Stimulated activated naive CD8-positive, alpha-beta T cell treated with anti-CD3 and anti-CD28 coated beads, Interleukin-15, Interleukin-2, amounts not matched to agents 100 ng/mL and 50 ng/mL, for 24 hours (primary cell): ENCODE measurements around the gene ACAP2.
"Not testable (repeated sequence)": the region's sequence is repeated elsewhere in the genome, so short reads cannot be mapped to it uniquely, and the experiment has no call there.

Experiments
- H3K27ac Mint-ChIP-seq: one replicate; pipeline ENCODE4 v1.8.0; 2021; ENCODE audit warnings: mild to moderate bottlenecking, mixed read lengths
- H3K27me3 Mint-ChIP-seq: one replicate; pipeline ENCODE4 v1.8.0; 2021; ENCODE audit warnings: mixed read lengths
- H3K36me3 Mint-ChIP-seq: one replicate; pipeline ENCODE4 v1.8.0; 2021; ENCODE audit warnings: low read depth, mixed read lengths
- H3K4me1 Mint-ChIP-seq: one replicate; pipeline ENCODE4 v1.8.0; 2021; ENCODE audit warnings: low read depth, mixed read lengths
- H3K4me3 Mint-ChIP-seq: one replicate; pipeline ENCODE4 v1.8.0; 2021; ENCODE audit warnings: mild to moderate bottlenecking, mixed read lengths
- H3K9me3 Mint-ChIP-seq: one replicate; pipeline ENCODE4 v1.8.0; 2021; ENCODE audit warnings: mixed read lengths

Gene ACAP2

GRCh38 chr3:195385526-195385925 lies 57.3 kb downstream of the ACAP2 start:
- Mint-ChIP-seq H3K9me3 (no peaks in the 10 kb centered on the region), H3K36me3 (peaks cover 20% of the 10 kb centered on the region), H3K4me3 (no peak overlapping the region), H3K27ac (no peak overlapping the region), H3K27me3 (no peaks in the 10 kb centered on the region), H3K4me1 (peaks cover 14% of the 10 kb centered on the region)

- Mint-ChIP-seq H3K4me1 (peaks cover 14% of the 10 kb centered on the region), H3K36me3 (peaks cover 22% of the 10 kb centered on the region), H3K4me3 (no peak overlapping the region), H3K9me3 (no peaks in the 10 kb centered on the region), H3K27ac (no peak overlapping the region), H3K27me3 (no peaks in the 10 kb centered on the region)
These were observed 57.9 kb downstream of the ACAP2 start for GRCh38 chr3:195384952-195385351.

DNA sequence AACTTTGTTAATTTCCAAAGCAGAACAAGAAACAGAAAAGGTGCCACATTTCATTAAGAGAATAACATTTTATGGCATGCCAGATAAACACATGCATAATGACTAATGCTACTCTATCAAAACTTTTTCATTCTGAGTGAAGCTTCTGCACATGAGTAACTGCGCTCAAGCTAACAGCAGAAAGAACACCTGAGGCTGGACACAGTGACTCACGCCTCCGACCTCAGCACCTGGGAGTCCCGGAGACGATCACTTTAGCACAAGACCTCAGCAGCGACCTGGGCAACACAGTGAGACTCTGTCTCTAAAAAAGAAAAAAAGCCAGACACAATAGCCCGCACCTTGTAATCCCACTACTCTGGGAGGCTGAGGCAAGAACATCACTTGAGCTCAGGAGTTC lies 70.6 kb downstream of the ACAP2 start:
- H3K27me3 Mint-ChIP-seq: no peaks in the 10 kb centered on the region
- H3K4me1 Mint-ChIP-seq: peaks cover 5% of the 10 kb centered on the region
- H3K36me3 Mint-ChIP-seq: peaks cover 45% of the 10 kb centered on the region
- H3K27ac Mint-ChIP-seq: no peak overlapping the region
- H3K9me3 Mint-ChIP-seq: no peaks in the 10 kb centered on the region
- no peak overlapping the region for H3K4me3 Mint-ChIP-seq

DNA sequence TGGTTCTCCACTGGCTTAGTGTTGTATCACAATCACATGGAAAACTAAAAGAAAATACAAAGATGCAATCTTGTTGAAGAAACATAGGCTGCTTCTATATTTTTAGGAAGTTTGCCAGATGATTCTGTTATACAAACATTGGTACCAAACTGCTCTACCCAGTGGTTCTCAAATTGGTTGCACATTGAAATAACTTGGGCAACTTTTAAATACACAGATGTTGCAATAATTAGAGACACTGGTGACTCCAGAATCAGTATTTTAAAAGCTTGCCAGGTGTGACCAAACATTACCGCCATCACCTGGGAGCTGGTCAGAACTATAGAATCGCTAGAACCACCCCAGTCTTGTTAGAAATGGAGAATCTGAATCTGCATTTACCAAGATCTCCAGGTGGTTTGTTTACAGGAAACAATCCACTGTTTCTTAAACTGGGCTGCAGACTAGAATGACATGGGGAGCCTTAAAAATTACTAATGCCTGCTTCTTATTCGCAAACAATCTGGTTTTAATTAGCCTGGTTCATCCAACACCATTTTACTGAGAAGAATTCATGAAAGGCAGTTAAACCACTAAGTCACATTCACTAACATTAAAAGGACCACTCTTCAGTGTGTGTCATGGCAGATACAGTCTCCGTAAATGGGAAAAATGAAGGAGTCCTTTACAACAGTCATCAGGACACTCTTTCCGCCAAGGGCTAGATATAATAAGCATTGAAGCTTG lies 76.5 kb downstream of the ACAP2 start:
- no peak overlapping the region for H3K27ac Mint-ChIP-seq
- H3K27me3 Mint-ChIP-seq: no peaks in the 10 kb centered on the region
- no peaks in the 10 kb centered on the region for H3K9me3 Mint-ChIP-seq
- peaks cover 15% of the 10 kb centered on the region for H3K4me1 Mint-ChIP-seq
- H3K36me3 Mint-ChIP-seq: peaks cover 39% of the 10 kb centered on the region
- no peak overlapping the region for H3K4me3 Mint-ChIP-seq

GRCh38 chr3:195365371-195365770 lies 77.4 kb downstream of the ACAP2 start:
- Mint-ChIP-seq H3K9me3 (no peaks in the 10 kb centered on the region), H3K4me1 (peaks cover 22% of the 10 kb centered on the region), H3K27ac (no peak overlapping the region), H3K4me3 (no peak overlapping the region), H3K36me3 (peaks cover 32% of the 10 kb centered on the region), H3K27me3 (no peaks in the 10 kb centered on the region)

- peaks cover 46% of the 10 kb centered on the region for H3K4me1 Mint-ChIP-seq
- H3K4me3 Mint-ChIP-seq, H3K27ac Mint-ChIP-seq, H3K9me3 Mint-ChIP-seq, H3K27me3 Mint-ChIP-seq: not testable (repeated sequence)
- peaks cover 26% of the 10 kb centered on the region for H3K36me3 Mint-ChIP-seq
These were observed 85.0 kb downstream of the ACAP2 start for GRCh38 chr3:195357797-195358196.

DNA sequence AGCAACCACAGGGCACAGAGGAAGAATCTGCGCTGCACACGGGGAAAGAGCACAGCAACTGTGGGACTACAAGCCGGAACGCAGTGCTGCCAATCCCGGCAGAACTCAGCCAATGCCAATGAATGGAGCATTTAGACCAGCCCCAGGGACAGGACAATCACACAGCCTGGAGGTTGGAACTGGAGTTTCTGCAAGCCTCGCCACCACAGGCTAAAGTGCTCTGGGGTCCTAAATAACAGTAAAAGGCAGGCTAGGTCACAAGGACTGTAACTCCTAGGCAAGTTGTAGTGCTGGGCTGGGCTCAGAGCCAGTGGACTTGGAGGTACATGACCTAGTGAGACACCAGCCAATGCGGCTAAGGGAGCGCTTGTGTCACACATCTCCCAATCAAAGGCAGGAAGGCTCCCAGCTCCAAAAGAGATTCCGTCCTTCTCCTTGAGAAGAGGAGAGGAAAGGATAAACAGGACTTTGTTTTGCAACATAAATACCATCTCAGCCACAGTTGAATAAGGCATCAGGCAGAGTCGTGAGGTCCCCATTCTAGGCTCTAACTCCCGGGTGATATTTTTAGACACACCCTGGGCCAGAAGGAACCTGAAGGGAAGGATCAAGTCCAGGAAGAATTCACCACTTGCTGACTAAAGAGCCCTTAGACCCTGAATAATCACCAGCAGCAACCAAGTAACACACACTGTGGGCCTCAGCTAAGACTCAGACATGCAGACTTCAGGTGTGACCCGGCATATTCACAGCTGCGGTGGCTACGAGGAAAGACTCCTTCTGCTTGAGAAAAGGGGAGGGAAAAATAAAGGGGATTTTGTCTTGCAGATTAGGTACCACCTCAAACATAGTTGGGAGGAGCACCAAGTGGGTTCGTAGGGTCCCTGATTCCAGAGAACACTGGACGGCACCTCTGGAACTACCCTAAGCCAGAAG lies 86.4 kb downstream of the ACAP2 start:
- peaks cover 20% of the 10 kb centered on the region for H3K36me3 Mint-ChIP-seq

DNA sequence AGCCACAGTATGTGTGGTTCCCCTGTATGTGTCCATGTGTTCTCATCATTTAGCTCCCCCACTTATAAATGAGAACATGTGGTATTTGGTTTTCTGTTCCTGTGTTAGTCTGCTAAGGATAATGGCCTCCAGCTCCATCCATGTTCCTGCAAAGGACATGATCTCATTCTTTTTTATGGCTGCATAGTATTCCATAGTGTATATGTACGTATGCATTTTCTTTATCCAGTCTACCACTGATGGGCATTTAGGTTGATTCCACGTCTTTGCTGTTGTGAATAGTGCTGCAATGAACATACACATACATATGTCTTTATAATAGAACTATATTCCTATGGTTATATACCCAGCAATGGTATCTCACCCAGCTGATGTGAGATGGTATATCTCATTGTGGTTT lies 88.8 kb downstream of the ACAP2 start:
- H3K9me3 Mint-ChIP-seq, H3K27ac Mint-ChIP-seq, H3K27me3 Mint-ChIP-seq, H3K4me3 Mint-ChIP-seq: not testable (repeated sequence)
- Mint-ChIP-seq H3K4me1 (peaks cover 21% of the 10 kb centered on the region), H3K36me3 (peaks cover 30% of the 10 kb centered on the region)

More for the DNA sequence above, 86.4 kb downstream of the ACAP2 start:
- Mint-ChIP-seq H3K4me3 (no peak overlapping the region), H3K27ac (no peak overlapping the region), H3K4me1 (peaks cover 36% of the 10 kb centered on the region), H3K27me3 (no peaks in the 10 kb centered on the region), H3K9me3 (no peaks in the 10 kb centered on the region)

GRCh38 chr3:195352895-195353488 lies 89.8 kb downstream of the ACAP2 start:
- Mint-ChIP-seq H3K36me3 (peaks cover 36% of the 10 kb centered on the region), H3K4me1 (peaks cover 16% of the 10 kb centered on the region), H3K9me3 (no peaks in the 10 kb centered on the region), H3K27ac (no peak overlapping the region), H3K27me3 (no peaks in the 10 kb centered on the region), H3K4me3 (no peak overlapping the region)

GRCh38 chr3:195348426-195349115 lies 94.2 kb downstream of the ACAP2 start:
- H3K36me3 Mint-ChIP-seq: peaks cover 29% of the 10 kb centered on the region
- H3K9me3 Mint-ChIP-seq: no peaks in the 10 kb centered on the region
- H3K4me3 Mint-ChIP-seq: no peak overlapping the region
- H3K27ac Mint-ChIP-seq: no peak overlapping the region
- H3K4me1 Mint-ChIP-seq: peaks cover 12% of the 10 kb centered on the region
- H3K27me3 Mint-ChIP-seq: no peaks in the 10 kb centered on the region

DNA sequence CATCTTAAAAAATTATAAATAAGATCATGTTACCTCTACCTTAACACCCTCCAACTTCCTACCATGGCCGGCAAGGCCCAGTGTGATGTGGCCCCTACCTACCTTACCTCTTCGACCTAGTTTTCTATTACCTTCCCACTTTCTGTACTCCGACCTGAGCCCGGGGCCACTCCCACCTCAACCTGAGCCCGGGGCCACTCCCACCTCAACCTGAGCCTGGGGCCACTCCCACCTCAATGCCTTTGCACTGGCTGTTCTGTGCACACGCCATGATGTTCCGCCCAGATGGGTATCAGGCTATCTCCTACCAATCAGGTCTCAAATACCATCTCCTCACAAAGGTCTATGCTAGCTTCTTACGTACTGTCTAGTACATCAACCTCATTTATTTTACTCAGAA lies 105.1 kb downstream of the ACAP2 start:
- H3K36me3 Mint-ChIP-seq: peaks cover 39% of the 10 kb centered on the region
- no peak overlapping the region for H3K27ac Mint-ChIP-seq
- H3K4me1 Mint-ChIP-seq: peaks cover 4% of the 10 kb centered on the region
- H3K9me3 Mint-ChIP-seq: no peaks in the 10 kb centered on the region
- H3K4me3 Mint-ChIP-seq: no peak overlapping the region
- H3K27me3 Mint-ChIP-seq: no peaks in the 10 kb centered on the region

DNA sequence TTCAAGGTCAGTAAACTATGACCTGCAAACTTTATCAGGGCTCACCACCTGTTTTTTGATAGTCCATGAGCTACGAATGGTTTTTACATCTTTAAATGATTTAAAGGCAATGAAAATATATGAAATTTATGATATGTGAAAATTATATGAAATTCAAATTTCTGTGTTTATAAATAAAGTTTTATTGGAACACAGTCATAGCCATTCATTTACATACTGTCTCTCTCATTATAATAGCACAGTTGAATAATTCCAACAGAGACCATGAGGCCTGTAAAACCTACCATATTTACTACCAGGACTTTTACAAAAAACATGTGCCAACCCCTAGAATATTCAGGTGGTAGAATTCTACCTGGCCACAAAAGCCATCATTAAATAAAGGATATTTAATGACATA lies 107.9 kb downstream of the ACAP2 start:
- peaks cover 49% of the 10 kb centered on the region for H3K36me3 Mint-ChIP-seq
- H3K9me3 Mint-ChIP-seq: no peaks in the 10 kb centered on the region
- no peak overlapping the region for H3K27ac Mint-ChIP-seq
- H3K4me3 Mint-ChIP-seq: no peak overlapping the region
- no peaks in the 10 kb centered on the region for H3K4me1 Mint-ChIP-seq
- H3K27me3 Mint-ChIP-seq: no peaks in the 10 kb centered on the region

- peaks cover 4% of the 10 kb centered on the region for H3K9me3 Mint-ChIP-seq
- H3K4me3 Mint-ChIP-seq: no peak overlapping the region
- H3K27me3 Mint-ChIP-seq: no peaks in the 10 kb centered on the region
- H3K4me1 Mint-ChIP-seq: no peaks in the 10 kb centered on the region
- no peak overlapping the region for H3K27ac Mint-ChIP-seq
- H3K36me3 Mint-ChIP-seq: peaks cover 52% of the 10 kb centered on the region
These were observed 123.8 kb downstream of the ACAP2 start for GRCh38 chr3:195319060-195319459.

DNA sequence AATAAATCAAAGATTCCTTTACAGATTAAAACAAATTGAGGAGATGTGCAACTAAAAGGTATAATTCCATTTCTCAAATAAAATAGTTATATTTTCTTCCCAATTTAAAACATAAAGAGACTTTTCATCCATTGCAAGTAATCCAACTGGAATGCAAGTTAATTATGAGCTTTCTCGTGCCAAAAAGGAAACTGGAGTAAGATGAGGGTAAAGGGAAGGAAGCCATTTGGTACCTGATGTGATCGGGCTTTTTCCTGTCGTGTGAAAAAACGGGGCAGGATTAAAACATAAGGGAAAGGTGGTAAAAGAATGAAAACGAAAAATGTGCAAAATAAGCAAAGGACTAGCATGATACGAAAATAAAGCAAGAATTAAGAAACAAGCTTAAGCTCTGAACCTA lies 130.1 kb downstream of the ACAP2 start:
- H3K36me3 Mint-ChIP-seq: peaks cover 10% of the 10 kb centered on the region
- no peaks in the 10 kb centered on the region for H3K4me1 Mint-ChIP-seq
- H3K27me3 Mint-ChIP-seq: no peaks in the 10 kb centered on the region
- no peak overlapping the region for H3K4me3 Mint-ChIP-seq
- no peak overlapping the region for H3K27ac Mint-ChIP-seq
- no peaks in the 10 kb centered on the region for H3K9me3 Mint-ChIP-seq

GRCh38 chr3:195307711-195308110 lies 135.1 kb downstream of the ACAP2 start:
- no peaks in the 10 kb centered on the region for H3K9me3 Mint-ChIP-seq
- H3K4me1 Mint-ChIP-seq: no peaks in the 10 kb centered on the region
- peaks cover 17% of the 10 kb centered on the region for H3K36me3 Mint-ChIP-seq
- H3K27me3 Mint-ChIP-seq: no peaks in the 10 kb centered on the region
- no peak overlapping the region for H3K27ac Mint-ChIP-seq
- H3K4me3 Mint-ChIP-seq: no peak overlapping the region
